Choroid plexus epithelial cell (primary cell): ENCODE data around the gene TRPM8.

ENCODE experiments used
- DNase-seq: peaks from one replicate; pipeline ENCODE4 v3.0.0-alpha.2; 2010; ENCODE audit warnings: low read depth
- H3K4me3 ChIP-seq: 2 replicates; pipeline ENCODE4 v1.5.1; 2011; ENCODE audit warnings: low read depth, mild to moderate bottlenecking, control low read depth, low read length, moderate library complexity
- CTCF ChIP-seq: conservative IDR thresholded peaks from 2 replicates; pipeline ENCODE4 v1.5.1; 2011; ENCODE audit warnings: low read depth, mild to moderate bottlenecking, control low read depth, inconsistent platforms, low read length, moderate library complexity

TRPM8 gene

GRCh38 chr2:233922471-233922870 is 5.3 kb downstream of the TRPM8 start:
- DNase-seq, result no peak
- TF ChIP-seq CTCF, result no peak
- H3K4me3 ChIP-seq, result no peak overlapping the region

GRCh38 chr2:233925402-233925801 is 8.2 kb downstream of the TRPM8 start:
- no peak for TF ChIP-seq CTCF
- no peak overlapping the region for H3K4me3 ChIP-seq
- DNase-seq, result no peak

- H3K4me3 ChIP-seq, result no peak overlapping the region
- no peak for TF ChIP-seq CTCF
Measured at GRCh38 chr2:233926806-233927205, 9.6 kb downstream of the TRPM8 start.

GRCh38 chr2:233928594-233929351 is 11.6 kb downstream of the TRPM8 start:
- peak; percentile 84 for TF ChIP-seq CTCF
- DNase-seq, result peak; percentile 57
- no peak overlapping the region for H3K4me3 ChIP-seq

More at GRCh38 chr2:233926806-233927205, 9.6 kb downstream of the TRPM8 start:
- DNase-seq, result no peak

GRCh38 chr2:233929352-233930022 is 12.3 kb downstream of the TRPM8 start:
- peak; percentile 23 for DNase-seq
- TF ChIP-seq CTCF, result peak; percentile 31
- H3K4me3 ChIP-seq, result no peak overlapping the region

GRCh38 chr2:233934524-233934923 is 17.4 kb downstream of the TRPM8 start:
- DNase-seq, result no peak
- TF ChIP-seq CTCF, result no peak
- no peak overlapping the region for H3K4me3 ChIP-seq

GRCh38 chr2:233935426-233935825 is 18.3 kb downstream of the TRPM8 start:
- no peak for DNase-seq
- no peak for TF ChIP-seq CTCF
- no peak overlapping the region for H3K4me3 ChIP-seq
